Endothelial cell (in vitro differentiated cells): ENCODE data around the gene IL1RAPL2. TPM values are rescaled to one million over a fixed set of nuclear protein-coding genes. Genes with fewer than 3 reads are reported as not detected.

Experiments
- DNase-seq: peaks from one replicate; pipeline ENCODE4 v3.0.0; 2021; ENCODE audit warnings: low spot score
- H3K27ac Mint-ChIP-seq: one replicate; pipeline ENCODE4 v1.8.0; 2021; ENCODE audit warnings: mixed read lengths, inconsistent platforms; ENCODE audit not compliant: unreplicated experiment
- H3K27me3 Mint-ChIP-seq: one replicate; pipeline ENCODE4 v1.8.0; 2021; ENCODE audit warnings: mild to moderate bottlenecking, moderate library complexity, mixed read lengths, inconsistent platforms; ENCODE audit not compliant: unreplicated experiment
- H3K36me3 Mint-ChIP-seq: one replicate; pipeline ENCODE4 v1.8.0; 2021; ENCODE audit warnings: mild to moderate bottlenecking, low read depth, mixed read lengths, inconsistent platforms; ENCODE audit not compliant: unreplicated experiment
- H3K4me1 Mint-ChIP-seq: one replicate; pipeline ENCODE4 v1.8.0; 2021; ENCODE audit warnings: mild to moderate bottlenecking, mixed read lengths, inconsistent platforms; ENCODE audit not compliant: unreplicated experiment
- H3K4me3 Mint-ChIP-seq: one replicate; pipeline ENCODE4 v1.8.0; 2021; ENCODE audit warnings: mild to moderate bottlenecking, mixed read lengths, inconsistent platforms; ENCODE audit not compliant: unreplicated experiment
- H3K9me3 Mint-ChIP-seq: one replicate; pipeline ENCODE4 v1.8.0; 2021; ENCODE audit warnings: mixed read lengths, inconsistent platforms; ENCODE audit not compliant: unreplicated experiment
- total RNA-seq: library from RNA; stranded (reverse); fragmentation: NEBNext Ultra II Directional; extraction: Animal tissue kit (Norgen Biotek cat#: 25700); gene quantifications from one replicate; pipeline ENCODE4 v1.2.1, GENCODE V29; 2021; ENCODE audit not compliant: unreplicated experiment
- TF ChIP-seq, protein P1 (sequence below): fragments of 200-600 bp; sonication (generic); IDR thresholded peaks from one replicate; pipeline ENCODE4 v1.5.0; 2021; ENCODE audit warnings: antibody characterized with exemption; ENCODE audit not compliant: unreplicated experiment

Gene IL1RAPL2
- total RNA-seq, 1 donor from 2014 or later, result 0.51 TPM

DNA sequence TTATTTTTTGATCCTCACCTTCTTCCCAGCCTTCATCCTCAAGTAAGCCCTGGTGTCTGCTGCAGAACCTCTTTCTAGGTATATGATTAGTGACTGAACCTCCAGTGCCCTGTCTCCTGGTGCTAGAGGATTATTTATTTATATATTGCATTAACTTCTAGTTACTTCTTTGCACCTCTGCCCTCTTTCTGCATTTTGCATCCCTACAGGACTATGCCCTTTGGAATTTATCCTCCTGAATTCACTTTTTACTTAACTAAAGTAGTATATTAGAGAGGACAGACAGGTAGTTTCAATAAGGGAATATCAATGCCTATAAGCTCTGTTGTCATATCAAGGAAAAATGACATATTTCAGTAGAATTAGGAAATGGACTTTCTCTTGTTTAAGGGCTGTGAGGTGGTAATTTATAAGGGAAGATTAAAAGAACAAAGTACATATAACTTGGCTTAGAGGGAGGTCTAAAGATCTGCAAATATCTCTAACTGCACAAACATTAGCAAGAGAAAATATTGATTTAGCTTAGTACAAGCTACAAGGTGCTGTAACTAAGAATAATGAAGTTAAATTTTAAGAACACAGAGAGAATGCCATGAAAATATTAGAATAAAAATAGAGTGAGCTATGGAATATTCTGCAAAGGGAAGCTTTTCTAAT, 472.8 kb downstream of the IL1RAPL2 start:
- no peaks in the 10 kb centered on the region for H3K27me3 Mint-ChIP-seq
- no peak overlapping the region for H3K27ac Mint-ChIP-seq
- no peak for DNase-seq
- H3K4me1 Mint-ChIP-seq, result no peaks in the 10 kb centered on the region
- no peaks in the 10 kb centered on the region for H3K9me3 Mint-ChIP-seq
- TF ChIP-seq, protein P1, sequence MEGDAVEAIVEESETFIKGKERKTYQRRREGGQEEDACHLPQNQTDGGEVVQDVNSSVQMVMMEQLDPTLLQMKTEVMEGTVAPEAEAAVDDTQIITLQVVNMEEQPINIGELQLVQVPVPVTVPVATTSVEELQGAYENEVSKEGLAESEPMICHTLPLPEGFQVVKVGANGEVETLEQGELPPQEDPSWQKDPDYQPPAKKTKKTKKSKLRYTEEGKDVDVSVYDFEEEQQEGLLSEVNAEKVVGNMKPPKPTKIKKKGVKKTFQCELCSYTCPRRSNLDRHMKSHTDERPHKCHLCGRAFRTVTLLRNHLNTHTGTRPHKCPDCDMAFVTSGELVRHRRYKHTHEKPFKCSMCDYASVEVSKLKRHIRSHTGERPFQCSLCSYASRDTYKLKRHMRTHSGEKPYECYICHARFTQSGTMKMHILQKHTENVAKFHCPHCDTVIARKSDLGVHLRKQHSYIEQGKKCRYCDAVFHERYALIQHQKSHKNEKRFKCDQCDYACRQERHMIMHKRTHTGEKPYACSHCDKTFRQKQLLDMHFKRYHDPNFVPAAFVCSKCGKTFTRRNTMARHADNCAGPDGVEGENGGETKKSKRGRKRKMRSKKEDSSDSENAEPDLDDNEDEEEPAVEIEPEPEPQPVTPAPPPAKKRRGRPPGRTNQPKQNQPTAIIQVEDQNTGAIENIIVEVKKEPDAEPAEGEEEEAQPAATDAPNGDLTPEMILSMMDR, result no peak
- no peaks in the 10 kb centered on the region for H3K36me3 Mint-ChIP-seq
- H3K4me3 Mint-ChIP-seq, result no peak overlapping the region

DNA sequence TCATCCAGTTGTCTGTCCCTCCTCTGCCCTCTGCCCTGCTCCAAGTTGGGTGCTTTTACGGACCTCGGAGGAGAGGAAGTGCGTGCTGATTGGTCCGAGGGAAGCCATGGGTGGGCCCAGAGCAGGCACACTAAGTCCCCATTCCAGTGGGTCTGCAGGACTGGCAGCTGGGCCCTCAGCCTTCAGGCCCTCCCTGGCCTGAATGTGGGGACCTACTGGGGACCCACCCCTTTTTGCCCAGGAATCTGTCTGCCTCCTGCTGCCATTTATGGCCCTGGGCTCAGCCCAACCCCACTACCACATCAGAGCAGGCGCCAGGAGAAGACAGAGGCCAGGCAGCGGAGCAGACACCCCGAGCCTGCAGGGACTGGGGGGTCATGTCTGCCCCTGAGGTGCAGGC, 484.9 kb downstream of the IL1RAPL2 start:
- no peak for DNase-seq

DNA sequence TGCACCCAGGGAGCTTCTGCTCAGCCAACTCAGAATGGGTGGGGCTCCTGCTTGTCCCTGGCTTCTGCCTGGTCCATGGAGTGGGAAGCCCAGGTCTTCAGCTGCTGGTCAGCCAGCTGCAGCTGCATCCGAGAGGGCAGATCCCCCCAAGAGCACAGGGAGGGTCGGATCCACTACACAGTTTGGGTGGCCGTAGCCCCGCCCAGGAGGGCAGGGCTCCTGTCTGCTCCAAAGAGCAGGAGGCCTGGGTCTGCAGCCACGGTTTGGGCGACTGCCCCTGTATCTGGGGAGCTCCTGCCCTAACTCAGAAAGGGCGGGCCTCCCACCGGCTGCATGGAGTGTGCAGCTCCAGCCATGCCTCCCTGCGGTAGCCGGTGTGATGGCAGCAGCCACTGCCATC, 485.4 kb downstream of the IL1RAPL2 start:
- Mint-ChIP-seq H3K27me3 (peaks cover 2% of the 10 kb centered on the region), H3K27ac (no peak overlapping the region), H3K4me1 (no peaks in the 10 kb centered on the region), H3K36me3 (no peaks in the 10 kb centered on the region), H3K9me3 (no peaks in the 10 kb centered on the region), H3K4me3 (no peak overlapping the region)
- DNase-seq, result no peak
- TF ChIP-seq, protein P1, result no peak

More for the DNA sequence above, 484.9 kb downstream of the IL1RAPL2 start:
- Mint-ChIP-seq H3K36me3 (no peaks in the 10 kb centered on the region), H3K4me1 (no peaks in the 10 kb centered on the region), H3K27ac (no peak overlapping the region), H3K4me3 (no peak overlapping the region), H3K27me3 (peaks cover 2% of the 10 kb centered on the region), H3K9me3 (no peaks in the 10 kb centered on the region)
- TF ChIP-seq, protein P1, result no peak

DNA sequence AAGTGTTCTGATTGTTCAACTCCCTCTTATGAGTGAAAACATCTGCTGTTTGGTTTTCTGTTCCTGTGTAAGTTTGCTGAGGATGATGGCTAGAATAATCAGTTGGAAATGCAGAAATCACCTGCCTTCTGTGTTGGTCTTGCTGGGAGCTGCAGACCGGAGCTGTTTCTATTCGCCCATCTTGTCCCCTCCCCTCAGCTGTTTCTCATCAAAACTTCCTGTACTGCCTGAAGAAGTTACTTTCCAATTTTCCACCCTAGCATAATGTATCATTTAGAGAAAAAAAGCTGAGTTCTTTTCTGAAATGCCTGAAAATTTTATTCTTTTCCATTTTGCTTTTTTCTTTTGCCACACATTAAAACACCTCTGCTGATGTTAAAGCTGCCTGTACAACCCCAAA, 486.9 kb downstream of the IL1RAPL2 start:
- Mint-ChIP-seq H3K4me3 (no peak overlapping the region), H3K4me1 (no peaks in the 10 kb centered on the region), H3K9me3 (no peaks in the 10 kb centered on the region), H3K27ac (no peak overlapping the region), H3K27me3 (peaks cover 1% of the 10 kb centered on the region), H3K36me3 (no peaks in the 10 kb centered on the region)
- TF ChIP-seq, protein P1, result no peak
- no peak for DNase-seq

DNA sequence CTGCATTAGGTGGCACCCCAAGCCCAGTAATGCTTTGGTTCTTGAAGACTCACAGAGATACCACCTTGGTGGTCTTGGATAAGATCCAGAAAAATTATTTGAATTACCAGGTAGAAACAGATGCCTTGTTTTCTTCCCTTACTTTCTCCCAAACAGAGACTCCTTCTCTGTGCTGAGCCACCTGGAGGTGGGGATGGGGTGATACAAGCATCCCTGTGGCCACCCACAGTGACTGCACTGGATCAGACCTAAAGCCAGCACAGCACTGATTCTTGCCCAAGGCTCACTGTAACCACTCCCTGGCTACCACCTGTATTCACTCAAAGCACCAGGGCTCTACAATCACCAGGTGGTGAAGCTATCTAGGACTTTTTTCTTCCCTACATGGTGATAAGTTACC, 497.7 kb downstream of the IL1RAPL2 start:
- Mint-ChIP-seq H3K36me3 (no peaks in the 10 kb centered on the region), H3K9me3 (peaks cover 7% of the 10 kb centered on the region), H3K4me1 (no peaks in the 10 kb centered on the region), H3K27ac (no peak overlapping the region), H3K4me3 (no peak overlapping the region), H3K27me3 (no peaks in the 10 kb centered on the region)
- TF ChIP-seq, protein P1, result no peak
- no peak for DNase-seq
